H1 (cell line): ENCODE data around the gene NPHP3. TPM values are rescaled to one million over a fixed set of nuclear protein-coding genes. Genes with fewer than 3 reads are reported as not detected.

Experiments used
- CTCF ChIA-PET: fragments of 300-600 bp; sonication (Branson Sonifier 250); formaldehyde crosslinking; loops from one replicate; lab custom pipeline; 2021; ENCODE audit not compliant: partially characterized antibody; lab: Charles Lee
- POLR2A ChIA-PET: fragments of 300-600 bp; sonication (Branson Sonifier 250); formaldehyde crosslinking; loops from one replicate; lab custom pipeline; 2021; ENCODE audit warnings: inconsistent platforms; ENCODE audit not compliant: partially characterized antibody; lab: Charles Lee
- DNase-seq, 2 experiments: peaks; one replicate each; pipeline versions ENCODE4 v3.0.0 to v3.0.0-alpha.2; 2010 to 2022; ENCODE audit warnings: low spot score in 2 of 2, low read depth in 1 of 2, mixed read lengths in 1 of 2
- FAIRE-seq: peaks from 2 replicates; lab custom pipeline; 2011; peaks lifted over from hg19 to GRCh38; lab: Jason Lieb, UNC
- H2AFZ ChIP-seq: 2 replicates; pipeline ENCODE4 v1.8.1; 2012; ENCODE audit warnings: low read length, inconsistent platforms
- H2AK5ac ChIP-seq: 2 replicates; pipeline ENCODE4 v1.6.1; 2013; ENCODE audit warnings: low read depth, low read length
- H2BK120ac ChIP-seq: replicated peaks from 2 replicates; pipeline ENCODE3; 2013; ENCODE audit warnings: low read depth, low read length, inconsistent platforms
- H2BK12ac ChIP-seq: 2 replicates; pipeline ENCODE4 v1.6.1; 2013; ENCODE audit warnings: low read depth, low read length
- H2BK15ac ChIP-seq: 2 replicates; pipeline ENCODE4 v1.6.1; 2013; ENCODE audit warnings: low read length
- H2BK20ac ChIP-seq: 2 replicates; pipeline ENCODE4 v1.6.1; 2013; ENCODE audit warnings: low read length
- H2BK5ac ChIP-seq: 2 replicates; pipeline ENCODE4 v1.6.1; 2013; ENCODE audit warnings: low read depth, low read length
- H3K14ac ChIP-seq: 2 replicates; pipeline ENCODE4 v1.6.1; 2013; ENCODE audit warnings: inconsistent platforms; ENCODE audit not compliant: insufficient read length
- H3K18ac ChIP-seq: 2 replicates; pipeline ENCODE4 v1.6.1; 2013; ENCODE audit warnings: low read length; ENCODE audit errors: extremely low read depth
- H3K23ac ChIP-seq: 2 replicates; pipeline ENCODE4 v1.6.1; 2013; ENCODE audit warnings: inconsistent platforms; ENCODE audit not compliant: insufficient read length
- H3K23me2 ChIP-seq: 2 replicates; pipeline ENCODE4 v1.6.1; 2013; ENCODE audit warnings: low read depth, low read length
- H3K27ac ChIP-seq: 2 replicates; pipeline ENCODE4 v1.6.1; 2011; ENCODE audit warnings: low read depth, low read length, inconsistent platforms
- H3K27me3 ChIP-seq, 4 experiments: replicated peaks in 1 of 4; 1 replicate in 1 of 4; 2 replicates in 3 of 4; pipeline versions ENCODE4 v1.6.1 to v1.8.1; 2011 to 2013; ENCODE audit warnings: low read length in 3 of 4, mild to moderate bottlenecking in 3 of 4, inconsistent platforms in 2 of 4, mixed read lengths in 2 of 4, moderate library complexity in 1 of 4; ENCODE audit not compliant: control insufficient read depth in 3 of 4, insufficient read depth in 3 of 4; ENCODE audit errors: extremely low read depth in 1 of 4
- H3K36me3 ChIP-seq, 4 experiments: 2 replicates each; pipeline versions ENCODE4 v1.6.1 to v1.8.1; 2011 to 2013; ENCODE audit warnings: mild to moderate bottlenecking in 4 of 4, low read length in 3 of 4, moderate library complexity in 2 of 4, control low read depth in 1 of 4, inconsistent platforms in 1 of 4; ENCODE audit not compliant: insufficient read depth in 4 of 4, control insufficient read depth in 2 of 4
- H3K4ac ChIP-seq: replicated peaks from 2 replicates; pipeline ENCODE3; 2013; ENCODE audit warnings: low read length, low read depth, mixed read lengths, inconsistent platforms; ENCODE audit not compliant: insufficient read length
- H3K4me1 ChIP-seq, 4 experiments: replicated peaks in 1 of 4; 1 replicate in 1 of 4; 2 replicates in 3 of 4; pipeline versions ENCODE4 v1.6.1 to v1.8.1; 2011 to 2013; ENCODE audit warnings: low read length in 3 of 4, inconsistent platforms in 2 of 4, mixed read lengths in 1 of 4; ENCODE audit not compliant: insufficient read depth in 4 of 4, control insufficient read depth in 3 of 4
- H3K4me2 ChIP-seq, 2 experiments: 2 replicates each; pipeline versions ENCODE4 v1.6.1 to v1.8.1; 2011 to 2013; ENCODE audit warnings: low read depth in 2 of 2, low read length in 2 of 2, control low read depth in 1 of 2, inconsistent platforms in 1 of 2, mild to moderate bottlenecking in 1 of 2; ENCODE audit not compliant: insufficient read depth in 1 of 2
- H3K4me3 ChIP-seq, 4 experiments: fragments of 200-600, 300-600 bp in 1 of 4; sonication (generic), shearing (Covaris generic), sonication (Bioruptor Twin) in 1 of 4; 2 replicates each; pipeline versions ENCODE4 v1.5.1 to v1.8.1; 2011 to 2016; ENCODE audit warnings: low read length in 4 of 4, low read depth in 3 of 4, control low read depth in 2 of 4, inconsistent platforms in 2 of 4, mild to moderate bottlenecking in 2 of 4, mixed read lengths in 1 of 4, moderate library complexity in 1 of 4; ENCODE audit not compliant: insufficient read depth in 2 of 4; ENCODE audit errors: extremely low read depth in 1 of 4
- H3K56ac ChIP-seq: replicated peaks from 2 replicates; pipeline ENCODE3; 2013; ENCODE audit warnings: low read depth, mild to moderate bottlenecking, mixed read lengths, low read length, inconsistent platforms; ENCODE audit not compliant: insufficient read length
- H3K79me1 ChIP-seq: 2 replicates; pipeline ENCODE4 v1.6.1; 2013; ENCODE audit warnings: low read depth, low read length, control low read depth
- H3K79me2 ChIP-seq, 2 experiments: 2 replicates each; pipeline versions ENCODE4 v1.6.1 to v1.8.1; 2012 to 2013; ENCODE audit warnings: low read length in 2 of 2, mild to moderate bottlenecking in 2 of 2, inconsistent platforms in 1 of 2; ENCODE audit not compliant: insufficient read depth in 2 of 2, control insufficient read depth in 1 of 2
- H3K9ac ChIP-seq, 4 experiments: replicated peaks in 1 of 4; 1 replicate in 1 of 4; 2 replicates in 3 of 4; pipeline versions ENCODE4 v1.6.1 to v1.8.1; 2011 to 2013; ENCODE audit warnings: low read depth in 3 of 4, low read length in 3 of 4, control low read depth in 2 of 4, mild to moderate bottlenecking in 2 of 4, moderate library complexity in 2 of 4, inconsistent platforms in 1 of 4; ENCODE audit errors: extremely low read depth in 1 of 4
- H3K9me3 ChIP-seq, 2 experiments: 2 replicates each; pipeline versions ENCODE4 v1.6.1 to v1.8.1; 2012 to 2013; ENCODE audit warnings: mild to moderate bottlenecking in 2 of 2, moderate library complexity in 2 of 2, control low read depth in 1 of 2, inconsistent platforms in 1 of 2, low read depth in 1 of 2, low read length in 1 of 2, mixed read lengths in 1 of 2; ENCODE audit not compliant: insufficient read depth in 2 of 2
- H4K20me1 ChIP-seq, 2 experiments: replicated peaks in 1 of 2; 2 replicates each; pipeline versions ENCODE3 to v1.8.1; 2011 to 2013; ENCODE audit warnings: inconsistent platforms in 2 of 2, low read length in 2 of 2, mild to moderate bottlenecking in 1 of 2; ENCODE audit not compliant: insufficient read depth in 2 of 2, control insufficient read depth in 1 of 2
- H4K5ac ChIP-seq: 2 replicates; pipeline ENCODE4 v1.6.1; 2013; ENCODE audit warnings: low read length, low read depth, mixed read lengths, inconsistent platforms; ENCODE audit not compliant: insufficient read length
- H4K8ac ChIP-seq: 2 replicates; pipeline ENCODE4 v1.8.0; 2013; ENCODE audit warnings: mild to moderate bottlenecking, moderate library complexity, low read length, inconsistent platforms; ENCODE audit not compliant: insufficient read depth; ENCODE audit errors: extremely low read depth
- H4K91ac ChIP-seq: replicated peaks from 2 replicates; pipeline ENCODE3; 2013; ENCODE audit warnings: low read length, mixed read lengths, inconsistent platforms; ENCODE audit not compliant: insufficient read length
- BACH1 ChIP-seq: IDR thresholded peaks from 2 replicates; pipeline ENCODE4 v1.6.1; 2012; ENCODE audit warnings: low read length, improper control_type of control experiment
- BRCA1 ChIP-seq: IDR thresholded peaks from 2 replicates; pipeline ENCODE4 v1.6.1; 2012; ENCODE audit warnings: low read depth, low read length, improper control_type of control experiment
- WGBS, 2 experiments: shearing (Covaris generic) in 1 of 2; methylation state at CpG; one replicate each; pipeline versions ENCODE4 v1.1.6 to v1.1.7; 2013 to 2015; ENCODE audit warnings: low lambda C conversion rate in 2 of 2, mixed read lengths in 2 of 2, inconsistent platforms in 1 of 2, low coverage in 1 of 2, missing lambda C conversion rate in 1 of 2; ENCODE audit not compliant: insufficient replicate concordance in 2 of 2, insufficient coverage in 1 of 2, insufficient read length in 1 of 2; ENCODE audit errors: extremely low coverage in 1 of 2, missing lambda C conversion rate in 1 of 2; 5-methylcytosine and 5-hydroxymethylcytosine counted together
- polyA plus RNA-seq, 7 experiments: library from polyadenylated mRNA; depleted of rRNA in 3 of 7; stranded (reverse) in 5 of 7; unstranded in 2 of 7; fragments of >200 nt in 5 of 7; fragments of 200-250 nt in 2 of 7; gene quantifications; 1 replicate in 5 of 7; 2 replicates in 1 of 7; 4 replicates in 1 of 7; pipeline versions ENCODE4 v1.2.1 to v1.2.3, GENCODE V29; 2011 to 2013; ENCODE audit warnings: missing spikeins in 2 of 7, mixed read lengths in 2 of 7
- total RNA-seq: library from RNA; stranded (reverse); fragmentation: NEBNext Ultra II Directional; extraction: Animal tissue kit (Norgen Biotek cat#: 25700); gene quantifications from 2 replicates; pipeline ENCODE4 v1.2.1, GENCODE V29; 2021

The NPHP3 gene
- total and polyA plus RNA-seq, 2 of the 8 experiments (the other 6 are each of a cell fraction or from before 2014, with no cell fraction given), result 6.8 to 14.8 TPM

- no peak overlapping the region for H2AK5ac ChIP-seq
- H2BK120ac ChIP-seq, result no peak overlapping the region
- no peaks in the 10 kb centered on the region for H3K36me3 ChIP-seq
- FAIRE-seq, result no peak
- no peak overlapping the region for H3K27ac ChIP-seq
- no peaks in the 10 kb centered on the region for H4K20me1 ChIP-seq
- H2BK12ac ChIP-seq, result no peak overlapping the region
- 0 out of 2 replicates have a peak overlapping the region, but pooled peaks have one; percentile 36 for H2AFZ ChIP-seq
- no peak overlapping the region for H3K18ac ChIP-seq
- TF ChIP-seq BRCA1 (no peak), BACH1 (no peak)
- H3K23ac ChIP-seq, result no peak overlapping the region
- no peaks in the 10 kb centered on the region for H3K79me1 ChIP-seq
- H2BK5ac ChIP-seq, result no peak overlapping the region
- H3K14ac ChIP-seq, result no peak overlapping the region
- H3K23me2 ChIP-seq, result no peaks in the 10 kb centered on the region
- H3K4me2 ChIP-seq, result no peak overlapping the region
- H3K4me3 ChIP-seq, result no peak overlapping the region
- H4K91ac ChIP-seq, result no peak overlapping the region
- POLR2A ChIA-PET, result no interaction called here
- H3K4ac ChIP-seq, result no peak overlapping the region
- H3K9me3 ChIP-seq, result no peaks in the 10 kb centered on the region
- no peak overlapping the region for H4K8ac ChIP-seq
- no peaks in the 10 kb centered on the region for H3K79me2 ChIP-seq
- no peak overlapping the region for H3K9ac ChIP-seq
- peak overlapping the region; percentile 28 for H3K56ac ChIP-seq
- H3K4me1 ChIP-seq, result no peaks in the 10 kb centered on the region
- CTCF ChIA-PET, result interaction anchor here (0.7 to 2.1 kb wide), 3 partner anchors 12 to 646 kb away, joined by 3 to 10 read pairs (median 3); no protein-coding TSS in a partner anchor
- WGBS, 2 experiments, result 90% methylated on average over 1 of the region's 1 CpG; no CpG with 5 or more reads in 1 of the 2 experiments
- H3K27me3 ChIP-seq, result no peaks in the 10 kb centered on the region
- no peak for DNase-seq
- no peak overlapping the region for H2BK20ac ChIP-seq
- H2BK15ac ChIP-seq, result no peak overlapping the region
- no peak overlapping the region for H4K5ac ChIP-seq
These were observed 16.1 kb upstream of the NPHP3 start for GRCh38 chr3:132738314-132738713.
